Suprapubic skin (tissue), 4 donors: ENCODE measurements around the gene NKAIN2. TPM values are rescaled to one million over a fixed set of nuclear protein-coding genes. Genes with fewer than 3 reads are reported as not detected.

ENCODE experiments used
- DNase-seq, 2 donors: peaks; one replicate each; pipeline ENCODE4 v3.0.0-alpha.2; 2019; ENCODE audit warnings: low spot score in 2 of 2
- H3K27ac ChIP-seq: fragments of 200-600 bp; sonication (generic); one replicate; pipeline ENCODE4 v1.5.1; 2019
- H3K27me3 ChIP-seq: fragments of 200-600 bp; sonication (generic); one replicate; pipeline ENCODE4 v1.5.1; 2019
- H3K36me3 ChIP-seq: fragments of 200-600 bp; sonication (generic); one replicate; pipeline ENCODE4 v1.5.1; 2019
- H3K4me1 ChIP-seq: fragments of 200-600 bp; sonication (generic); one replicate; pipeline ENCODE4 v1.5.1; 2019
- H3K4me3 ChIP-seq: fragments of 200-600 bp; sonication (generic); one replicate; pipeline ENCODE4 v1.5.1; 2019; ENCODE audit warnings: mild to moderate bottlenecking
- H3K9me3 ChIP-seq: fragments of 200-600 bp; sonication (generic); one replicate; pipeline ENCODE4 v1.5.1; 2019
- EP300 ChIP-seq: sonication (generic); formaldehyde crosslinking; IDR thresholded peaks from one replicate; pipeline ENCODE4 v1.6.1; 2017; ENCODE audit warnings: antibody characterized with exemption
- POLR2A ChIP-seq, 2 donors: fragments of 450-650 bp; IDR thresholded peaks; one replicate each; pipeline ENCODE4 v1.6.1; 2017; ENCODE audit warnings: antibody characterized with exemption in 2 of 2, mild to moderate bottlenecking in 2 of 2, moderate library complexity in 2 of 2
- POLR2AphosphoS5 ChIP-seq, 3 donors: sonication (generic); formaldehyde crosslinking; IDR thresholded peaks; one replicate each; pipeline ENCODE4 v1.6.1; 2017; ENCODE audit warnings: antibody characterized with exemption in 3 of 3
- WGBS: methylation state at CpG from one replicate; pipeline ENCODE4 v1.1.5; 2018; 5-methylcytosine and 5-hydroxymethylcytosine counted together
- total RNA-seq, 4 donors: library from RNA; depleted of rRNA; stranded (reverse); fragments of >200 nt; gene quantifications; one replicate each; pipeline ENCODE4 v1.1.0, GENCODE V29; 2016
- TF ChIP-seq, protein P1 (sequence below), 2 donors: fragments of 200-600 bp in 1 of 2; fragments of 450-650 bp in 1 of 2; sonication (generic) in 1 of 2; IDR thresholded peaks; one replicate each; pipeline ENCODE4 v1.5.1; 2016 to 2019; ENCODE audit warnings: antibody characterized with exemption in 2 of 2, mild to moderate bottlenecking in 1 of 2, moderate library complexity in 1 of 2

The NKAIN2 gene
- total RNA-seq, 4 donors from 2014 or later, result 0.40 TPM; not detected in 3

DNA sequence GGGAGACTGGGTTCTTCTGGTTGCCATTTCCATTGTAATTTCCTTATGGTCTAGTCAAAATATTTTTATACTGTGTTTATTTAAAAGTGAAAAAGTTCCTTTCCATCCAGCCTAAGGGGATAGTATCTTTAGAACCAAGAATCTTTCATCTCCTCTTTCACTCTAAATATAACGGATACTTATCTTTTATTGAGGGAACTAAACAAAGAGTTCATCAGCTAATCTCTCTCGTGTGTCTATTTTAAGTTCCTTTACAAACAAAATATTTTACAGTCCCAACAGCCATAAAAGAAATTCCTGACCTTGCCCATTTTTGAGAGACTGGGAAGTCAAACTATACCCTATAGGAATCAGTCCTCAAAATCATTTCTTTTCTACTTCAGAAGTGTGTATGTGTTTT, 232.7 kb downstream of the NKAIN2 start:
- Histone ChIP-seq H3K27me3 (no peaks in the 10 kb centered on the region), H3K4me1 (no peaks in the 10 kb centered on the region), H3K36me3 (no peaks in the 10 kb centered on the region), H3K27ac (no peak overlapping the region), H3K9me3 (no peaks in the 10 kb centered on the region), H3K4me3 (no peak overlapping the region)
- TF ChIP-seq POLR2A (IDR thresholded peaks at IDR 0.05) (no peak), POLR2AphosphoS5 (IDR thresholded peaks at IDR 0.05) (no peak), EP300 (no peak)
- TF ChIP-seq, protein P1, sequence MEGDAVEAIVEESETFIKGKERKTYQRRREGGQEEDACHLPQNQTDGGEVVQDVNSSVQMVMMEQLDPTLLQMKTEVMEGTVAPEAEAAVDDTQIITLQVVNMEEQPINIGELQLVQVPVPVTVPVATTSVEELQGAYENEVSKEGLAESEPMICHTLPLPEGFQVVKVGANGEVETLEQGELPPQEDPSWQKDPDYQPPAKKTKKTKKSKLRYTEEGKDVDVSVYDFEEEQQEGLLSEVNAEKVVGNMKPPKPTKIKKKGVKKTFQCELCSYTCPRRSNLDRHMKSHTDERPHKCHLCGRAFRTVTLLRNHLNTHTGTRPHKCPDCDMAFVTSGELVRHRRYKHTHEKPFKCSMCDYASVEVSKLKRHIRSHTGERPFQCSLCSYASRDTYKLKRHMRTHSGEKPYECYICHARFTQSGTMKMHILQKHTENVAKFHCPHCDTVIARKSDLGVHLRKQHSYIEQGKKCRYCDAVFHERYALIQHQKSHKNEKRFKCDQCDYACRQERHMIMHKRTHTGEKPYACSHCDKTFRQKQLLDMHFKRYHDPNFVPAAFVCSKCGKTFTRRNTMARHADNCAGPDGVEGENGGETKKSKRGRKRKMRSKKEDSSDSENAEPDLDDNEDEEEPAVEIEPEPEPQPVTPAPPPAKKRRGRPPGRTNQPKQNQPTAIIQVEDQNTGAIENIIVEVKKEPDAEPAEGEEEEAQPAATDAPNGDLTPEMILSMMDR (IDR thresholded peaks at IDR 0.05), result no peak
- no peak for DNase-seq
- WGBS, result 40% methylated on average over 2 of the region's 2 CpGs

DNA sequence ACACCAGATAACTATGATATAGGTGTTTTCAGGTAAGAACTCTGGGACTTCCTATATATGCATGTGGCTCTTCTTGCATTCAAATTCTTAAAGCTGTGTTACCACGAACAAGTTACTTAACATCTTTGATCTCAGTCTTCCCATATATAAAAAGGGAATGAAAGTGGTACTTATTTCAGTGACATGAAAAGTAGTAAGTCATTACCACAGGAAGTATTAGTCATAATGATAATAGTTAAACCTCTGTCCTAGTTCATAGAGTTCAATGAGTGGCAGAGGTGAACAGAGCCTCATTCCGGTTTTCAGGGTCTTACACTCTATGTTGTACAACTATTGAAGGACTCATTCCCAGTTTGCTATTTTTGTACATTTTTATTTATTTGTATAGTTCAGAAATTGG, 237.0 kb downstream of the NKAIN2 start:
- WGBS, result 75% methylated on average over 2 of the region's 2 CpGs
- Histone ChIP-seq H3K9me3 (no peaks in the 10 kb centered on the region), H3K27me3 (no peaks in the 10 kb centered on the region), H3K4me3 (no peak overlapping the region), H3K27ac (no peak overlapping the region), H3K4me1 (no peaks in the 10 kb centered on the region), H3K36me3 (no peaks in the 10 kb centered on the region)
- TF ChIP-seq EP300, result no peak
- no peak for TF ChIP-seq POLR2A (IDR thresholded peaks at IDR 0.05)
- no peak for TF ChIP-seq POLR2AphosphoS5 (IDR thresholded peaks at IDR 0.05)
- TF ChIP-seq, protein P1 (IDR thresholded peaks at IDR 0.05), result no peak
- DNase-seq, result no peak

DNA sequence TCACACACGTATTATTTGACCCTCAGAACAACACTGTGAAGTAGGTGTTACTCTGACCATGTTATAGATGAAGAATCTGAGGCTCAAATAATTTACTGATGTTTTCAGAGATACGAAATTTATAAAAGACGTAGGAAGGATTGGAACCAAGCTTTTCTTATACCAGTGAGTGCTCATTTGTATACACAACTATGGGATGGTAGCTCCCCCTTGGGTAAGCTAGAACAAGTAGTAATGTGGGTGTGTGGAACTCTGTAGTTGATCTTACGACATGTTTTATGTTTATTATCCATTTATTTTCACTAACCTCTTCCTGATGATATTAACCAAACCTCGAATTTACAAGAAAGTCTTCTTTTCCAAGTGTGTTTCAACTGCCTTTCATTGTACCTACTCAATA, 248.5 kb downstream of the NKAIN2 start:
- no peak for TF ChIP-seq EP300
- TF ChIP-seq, protein P1 (IDR thresholded peaks at IDR 0.05), result no peak
- TF ChIP-seq POLR2AphosphoS5 (IDR thresholded peaks at IDR 0.05), result no peak
- no peak for TF ChIP-seq POLR2A (IDR thresholded peaks at IDR 0.05)
- no peak overlapping the region for H3K4me3 ChIP-seq
- H3K27ac ChIP-seq, result no peak overlapping the region
- no peaks in the 10 kb centered on the region for H3K4me1 ChIP-seq
- H3K36me3 ChIP-seq, result no peaks in the 10 kb centered on the region
- H3K9me3 ChIP-seq, result no peaks in the 10 kb centered on the region
- no peak for DNase-seq
- H3K27me3 ChIP-seq, result no peaks in the 10 kb centered on the region
- WGBS, result 82% methylated on average over 5 of the region's 5 CpGs

DNA sequence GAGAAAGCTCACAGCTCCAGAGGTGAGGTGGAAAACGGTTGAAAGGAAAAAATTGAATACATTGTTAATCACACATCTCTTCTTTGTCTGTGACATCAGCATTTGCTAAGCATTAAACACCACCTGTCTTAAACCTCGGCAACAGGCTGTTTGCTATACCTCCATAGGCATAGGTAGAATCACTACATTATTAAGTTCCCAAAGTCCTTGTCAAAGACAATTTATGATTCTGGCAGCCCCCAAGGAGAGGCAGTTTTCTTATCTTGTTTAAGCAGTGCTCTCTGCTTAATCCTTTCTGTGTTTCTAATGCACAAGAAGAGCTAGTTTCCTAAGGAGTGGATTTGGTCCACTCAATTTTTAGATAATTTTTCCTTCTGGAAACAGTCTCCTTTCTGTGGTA, 249.7 kb downstream of the NKAIN2 start:
- Histone ChIP-seq H3K9me3 (no peaks in the 10 kb centered on the region), H3K27ac (no peak overlapping the region), H3K27me3 (no peaks in the 10 kb centered on the region), H3K36me3 (no peaks in the 10 kb centered on the region), H3K4me3 (no peak overlapping the region), H3K4me1 (no peaks in the 10 kb centered on the region)
- WGBS, result 58% methylated on average over 2 of the region's 2 CpGs
- DNase-seq, result no peak
- TF ChIP-seq POLR2A (IDR thresholded peaks at IDR 0.05) (no peak), POLR2AphosphoS5 (IDR thresholded peaks at IDR 0.05) (no peak)
- TF ChIP-seq, protein P1 (IDR thresholded peaks at IDR 0.05), result no peak

DNA sequence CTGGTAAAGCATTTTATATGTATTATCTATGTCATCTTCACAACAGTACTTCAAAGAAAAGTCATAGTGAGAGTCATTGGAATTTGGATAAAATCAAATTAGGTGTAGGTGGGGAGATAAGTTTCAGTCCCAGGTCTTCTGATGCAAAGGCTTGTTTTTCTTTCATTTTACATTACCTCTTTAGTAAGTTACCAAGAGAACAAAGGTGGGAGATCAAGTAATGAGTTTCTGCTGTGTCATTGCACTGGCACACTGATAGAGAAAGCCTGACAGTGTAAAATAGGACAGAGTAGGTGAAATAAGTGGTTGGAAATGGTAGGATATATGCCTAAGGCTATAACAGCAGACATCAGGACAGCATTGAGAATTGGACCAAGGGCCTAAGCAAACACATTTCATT, 250.4 kb downstream of the NKAIN2 start:
- no peaks in the 10 kb centered on the region for H3K36me3 ChIP-seq
- H3K4me3 ChIP-seq, result no peak overlapping the region
- no peaks in the 10 kb centered on the region for H3K4me1 ChIP-seq
- no peaks in the 10 kb centered on the region for H3K9me3 ChIP-seq
- TF ChIP-seq, protein P1 (IDR thresholded peaks at IDR 0.05), result no peak
- TF ChIP-seq POLR2A (IDR thresholded peaks at IDR 0.05), result no peak
- no peak for TF ChIP-seq EP300
- TF ChIP-seq POLR2AphosphoS5 (IDR thresholded peaks at IDR 0.05), result no peak
- no peak for DNase-seq
- no peaks in the 10 kb centered on the region for H3K27me3 ChIP-seq
- H3K27ac ChIP-seq, result no peak overlapping the region
